ENCODE measurements around the gene TBC1D3.
"Not testable (repeated sequence)": the region's sequence is repeated elsewhere in the genome, so short reads cannot be mapped to it uniquely, and the experiment has no call there.

The TBC1D3 gene

DNA sequence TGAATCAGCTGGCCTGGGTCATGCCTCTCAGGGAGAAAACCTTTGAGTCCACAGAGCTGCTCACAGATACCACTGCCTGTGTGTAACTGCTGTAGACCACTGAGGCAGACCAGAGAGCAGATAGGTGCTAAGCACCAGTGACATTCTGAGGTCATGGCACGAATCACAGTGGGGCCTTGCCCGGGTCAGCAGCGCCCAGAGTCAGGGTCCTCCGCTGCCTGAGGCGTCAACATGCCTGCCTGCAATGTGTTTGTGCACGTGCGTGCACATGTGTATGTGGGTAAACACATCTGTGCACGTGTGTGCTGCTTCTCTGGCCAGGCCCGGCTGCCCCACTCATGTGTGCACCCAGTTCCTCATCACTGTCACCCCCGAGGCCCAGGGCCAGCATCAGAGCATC, at the start of gene TBC1D3:
TBC1D3 (minus strand) TSS at position 101 of the 400 bp plus-strand sequence. CDS start 1,526 bp downstream, outside the sequence.
- DNase-seq, result not testable (repeated sequence)

DNA sequence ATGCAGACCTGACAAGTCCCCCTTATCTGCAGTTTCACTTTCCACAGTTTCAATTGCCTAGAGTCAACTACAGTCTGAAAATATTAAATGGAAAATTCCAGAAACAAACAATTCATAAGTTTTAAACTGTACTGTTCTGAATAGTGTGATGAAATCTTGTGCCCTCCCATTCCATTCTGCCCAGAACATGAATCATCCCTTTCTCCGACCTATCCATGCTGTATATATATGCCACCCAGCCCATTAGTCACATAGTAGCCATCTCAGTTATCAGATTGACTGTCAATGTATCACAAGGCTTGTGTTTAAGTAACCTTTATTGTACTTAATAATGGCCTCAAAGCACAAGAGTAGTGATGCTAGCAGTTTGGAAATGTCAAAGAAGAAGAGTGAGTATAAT, 40.4 kb upstream of the TBC1D3 start:
- DNase-seq, result not testable (repeated sequence)

DNA sequence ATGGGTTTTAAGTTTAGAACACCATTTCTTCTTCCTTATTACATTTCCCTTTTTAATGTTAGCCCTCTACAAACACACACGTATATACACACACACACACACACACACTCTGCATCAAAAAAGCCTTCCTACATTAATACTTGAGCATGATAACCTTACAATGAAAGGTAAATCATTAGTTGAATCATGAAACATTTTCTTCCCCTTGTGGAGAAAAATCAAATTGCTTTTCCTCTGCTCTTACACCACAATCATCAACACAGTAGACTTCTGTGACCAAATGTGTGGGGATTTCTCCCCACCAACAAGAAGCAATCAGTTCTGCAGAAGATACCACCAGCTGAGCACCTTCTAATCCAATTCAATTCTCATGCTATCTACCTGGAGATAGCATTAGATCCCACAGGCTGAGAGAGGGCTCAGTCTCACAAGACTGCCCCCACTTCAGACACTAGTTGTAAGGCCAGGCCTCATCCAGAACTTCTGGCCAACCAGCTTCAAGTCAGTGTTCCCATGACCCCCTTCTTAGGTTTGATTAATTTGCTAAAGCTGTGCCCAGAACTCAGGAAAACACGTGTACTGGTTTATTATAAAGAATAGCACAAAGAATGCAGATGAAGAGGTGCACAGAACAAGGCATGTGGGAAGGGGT, 33.6 kb upstream of the TBC1D3 start:
- DNase-seq, result not testable (repeated sequence)

DNA sequence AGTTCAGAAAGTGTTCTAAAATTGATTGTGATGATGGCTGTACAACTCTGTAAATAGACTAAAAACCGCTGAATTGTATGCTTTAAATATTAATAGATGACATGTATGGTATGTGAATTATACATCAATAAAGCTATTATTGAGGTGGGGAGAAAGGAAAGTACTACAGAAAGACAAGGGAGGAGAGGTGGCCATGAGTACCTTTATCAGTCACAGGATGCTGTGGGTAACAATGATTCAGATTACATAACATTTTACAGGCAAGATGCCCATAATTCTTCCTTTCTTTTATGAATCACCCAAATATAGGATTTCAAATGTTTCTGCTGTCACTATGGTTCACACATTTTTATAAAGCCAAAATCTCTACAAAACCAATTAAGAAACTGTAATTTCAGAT, 28.5 kb upstream of the TBC1D3 start:
- not testable (repeated sequence) for DNase-seq

DNA sequence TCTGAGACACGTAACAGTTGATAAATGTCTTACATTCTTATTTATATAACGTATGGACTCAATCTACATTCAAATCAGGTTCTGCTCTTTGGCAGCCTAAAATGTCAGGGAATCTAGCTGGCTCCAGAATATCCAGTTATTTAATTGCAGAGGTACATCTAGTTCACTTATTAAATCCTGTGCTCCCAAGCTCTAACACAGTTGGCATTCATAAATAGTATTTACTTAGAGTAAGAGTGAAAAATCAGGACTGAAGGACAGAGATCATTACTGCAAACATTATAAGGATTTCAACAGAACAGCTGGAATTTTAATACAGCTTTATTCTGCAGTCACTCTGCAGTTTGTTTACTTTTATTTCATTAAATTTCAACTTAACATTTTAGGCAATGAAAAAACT, 7.9 kb upstream of the TBC1D3 start:
- DNase-seq, result not testable (repeated sequence)

DNA sequence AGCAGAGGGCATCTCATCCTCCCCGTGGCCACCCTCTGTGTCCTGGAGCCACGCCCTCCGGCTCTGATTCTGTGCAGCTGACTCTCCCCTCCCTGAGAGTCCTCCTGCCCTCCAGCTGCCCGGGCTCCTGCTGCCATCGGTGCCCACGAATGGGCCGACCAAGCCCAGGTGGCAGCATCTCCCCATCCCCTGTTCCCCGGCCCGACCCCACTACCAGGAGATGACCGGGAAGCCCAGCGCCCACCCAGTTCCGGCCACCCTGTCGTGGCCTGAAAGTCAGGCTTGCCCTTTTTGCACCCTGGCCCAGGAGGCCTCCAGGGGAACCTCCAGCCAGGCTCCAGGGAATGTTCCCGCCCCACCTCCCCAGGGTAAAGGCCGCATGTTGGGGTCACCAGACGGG, 57.5 kb downstream of the TBC1D3 start:
- DNase-seq, result peak; percentile 13
